Breast epithelium (tissue), 3 donors: Measurements from ENCODE around the gene IL21R.

ENCODE experiments used
- POLR2A ChIP-seq: fragments of 450-650 bp; IDR thresholded peaks from one replicate; pipeline ENCODE4 v1.6.1; 2016; ENCODE audit warnings: antibody characterized with exemption, mild to moderate bottlenecking, moderate library complexity
- POLR2AphosphoS5 ChIP-seq, 3 donors: sonication (generic); formaldehyde crosslinking; IDR thresholded peaks; one replicate each; pipeline ENCODE4 v1.6.1; 2017; ENCODE audit warnings: antibody characterized with exemption in 3 of 3
- TF ChIP-seq, protein P1 (sequence below), 3 donors: fragments of 450-650 bp; IDR thresholded peaks; one replicate each; pipeline ENCODE4 v1.5.1; 2016 to 2017; ENCODE audit warnings: antibody characterized with exemption in 3 of 3, mild to moderate bottlenecking in 3 of 3, moderate library complexity in 3 of 3

DNA sequence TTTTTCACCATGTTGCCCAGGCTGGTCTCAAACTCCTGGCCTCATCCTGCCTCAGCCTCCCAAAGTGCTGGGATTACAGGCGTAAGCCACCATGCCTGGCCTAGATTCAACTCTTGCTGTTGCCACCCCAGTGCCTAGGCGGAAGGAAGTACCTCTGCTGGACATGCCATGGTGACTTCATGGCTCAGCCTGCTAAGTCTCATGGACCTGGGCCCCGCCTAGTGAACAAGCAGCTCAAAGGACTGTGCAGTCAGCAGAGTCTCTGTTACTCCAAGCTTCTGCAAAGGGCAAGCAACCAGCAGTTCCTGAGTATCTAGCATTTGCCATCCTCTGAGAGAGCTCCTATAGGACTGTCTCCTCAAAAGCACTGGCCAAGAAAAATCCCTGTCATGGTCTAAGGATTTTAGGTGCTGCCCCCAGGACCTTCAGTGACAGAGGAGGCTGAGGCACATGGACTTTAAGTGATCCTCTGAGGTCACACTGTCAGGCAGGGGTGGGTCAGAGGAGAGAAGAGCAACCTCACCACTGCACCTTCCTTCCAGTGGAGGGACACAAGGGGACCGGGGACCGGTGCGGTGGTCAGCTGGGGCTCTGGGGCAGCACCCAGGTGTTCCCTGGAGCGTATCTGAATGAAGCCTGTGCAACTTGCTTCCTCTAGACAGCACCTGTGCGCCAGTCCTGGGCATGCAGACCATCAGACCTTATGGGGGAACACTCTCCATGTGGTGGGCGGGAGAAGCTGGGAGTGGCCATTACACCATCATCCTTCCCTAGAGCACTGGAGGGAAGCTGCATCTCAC, 71.3 kb downstream of the IL21R start:
- TF ChIP-seq POLR2A: no peak
- TF ChIP-seq, protein P1, sequence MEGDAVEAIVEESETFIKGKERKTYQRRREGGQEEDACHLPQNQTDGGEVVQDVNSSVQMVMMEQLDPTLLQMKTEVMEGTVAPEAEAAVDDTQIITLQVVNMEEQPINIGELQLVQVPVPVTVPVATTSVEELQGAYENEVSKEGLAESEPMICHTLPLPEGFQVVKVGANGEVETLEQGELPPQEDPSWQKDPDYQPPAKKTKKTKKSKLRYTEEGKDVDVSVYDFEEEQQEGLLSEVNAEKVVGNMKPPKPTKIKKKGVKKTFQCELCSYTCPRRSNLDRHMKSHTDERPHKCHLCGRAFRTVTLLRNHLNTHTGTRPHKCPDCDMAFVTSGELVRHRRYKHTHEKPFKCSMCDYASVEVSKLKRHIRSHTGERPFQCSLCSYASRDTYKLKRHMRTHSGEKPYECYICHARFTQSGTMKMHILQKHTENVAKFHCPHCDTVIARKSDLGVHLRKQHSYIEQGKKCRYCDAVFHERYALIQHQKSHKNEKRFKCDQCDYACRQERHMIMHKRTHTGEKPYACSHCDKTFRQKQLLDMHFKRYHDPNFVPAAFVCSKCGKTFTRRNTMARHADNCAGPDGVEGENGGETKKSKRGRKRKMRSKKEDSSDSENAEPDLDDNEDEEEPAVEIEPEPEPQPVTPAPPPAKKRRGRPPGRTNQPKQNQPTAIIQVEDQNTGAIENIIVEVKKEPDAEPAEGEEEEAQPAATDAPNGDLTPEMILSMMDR (IDR thresholded peaks at IDR 0.05): no peak
- TF ChIP-seq POLR2AphosphoS5 (IDR thresholded peaks at IDR 0.05): no peak
